ENCODE measurements around the gene GYPB.
"Not testable (repeated sequence)": the region's sequence is repeated elsewhere in the genome, so short reads cannot be mapped to it uniquely, and the experiment has no call there.

GRCh38 chr4:144031369-144031768, 12.2 kb upstream of the GYPB start:
- not testable (repeated sequence) for TF ChIP-seq CTCF (IDR thresholded peaks at IDR 0.05; ENCODE audit: poor library complexity); EZH2 (IDR thresholded peaks at IDR 0.05; ENCODE audit: borderline replicate concordance); EZH2phosphoT487 (IDR thresholded peaks at IDR 0.05; ENCODE audit: low read depth, severe bottlenecking, unreplicated experiment)

Data from hepatocyte (in vitro differentiated cells).